Neural progenitor cell (in vitro differentiated cells): ENCODE results near the gene MYOM1. TPM values are rescaled to one million over a fixed set of nuclear protein-coding genes. Genes with fewer than 3 reads are reported as not detected.

Source experiments
- DNase-seq: peaks from one replicate; pipeline ENCODE4 v3.0.0-alpha.2; 2016; ENCODE audit warnings: low spot score
- H2AFZ ChIP-seq: fragments of 200-600 bp; sonication (generic); replicated peaks from 2 replicates; pipeline ENCODE4 v1.6.1; 2016; ENCODE audit warnings: antibody characterized with exemption
- H3F3A ChIP-seq: fragments of 200-600 bp; sonication (generic); 2 replicates; pipeline ENCODE4 v1.6.1; 2016; ENCODE audit warnings: antibody characterized with exemption, low read depth
- H3K27ac ChIP-seq: fragments of 200-600 bp; sonication (generic); 2 replicates; pipeline ENCODE4 v1.5.1; 2016; ENCODE audit warnings: mild to moderate bottlenecking
- H3K27me3 ChIP-seq: fragments of 200-600 bp; sonication (generic); 2 replicates; pipeline ENCODE4 v1.6.1; 2016; ENCODE audit warnings: mild to moderate bottlenecking, moderate library complexity
- H3K36me3 ChIP-seq: fragments of 200-600 bp; sonication (generic); 2 replicates; pipeline ENCODE4 v1.5.1; 2016
- H3K4me1 ChIP-seq: fragments of 200-600 bp; sonication (generic); 2 replicates; pipeline ENCODE4 v1.6.1; 2016; ENCODE audit warnings: mixed run types
- H3K4me2 ChIP-seq: fragments of 200-600 bp; sonication (generic); 2 replicates; pipeline ENCODE4 v1.6.1; 2016
- H3K4me3 ChIP-seq: fragments of 200-600 bp; sonication (generic); 2 replicates; pipeline ENCODE4 v1.5.1; 2016
- H3K79me2 ChIP-seq: fragments of 200-600 bp; sonication (generic); 2 replicates; pipeline ENCODE4 v1.6.1; 2016; ENCODE audit warnings: low read depth
- H3K9ac ChIP-seq: fragments of 200-600 bp; sonication (generic); 2 replicates; pipeline ENCODE4 v1.6.1; 2016
- H3K9me3 ChIP-seq: fragments of 200-600 bp; sonication (generic); 2 replicates; pipeline ENCODE4 v1.5.1; 2016; ENCODE audit warnings: low read depth
- H4K20me1 ChIP-seq: fragments of 200-600 bp; sonication (generic); 2 replicates; pipeline ENCODE4 v1.6.1; 2016; ENCODE audit warnings: low read depth
- H3K27ac Mint-ChIP-seq: 3 replicates; pipeline ENCODE4 v1.8.0; 2021; ENCODE audit warnings: mixed read lengths
- H3K27me3 Mint-ChIP-seq: 2 replicates; pipeline ENCODE4 v1.8.0; 2022; ENCODE audit warnings: low read depth, mild to moderate bottlenecking, inconsistent platforms, moderate library complexity, mixed read lengths; ENCODE audit not compliant: insufficient read depth
- H3K36me3 Mint-ChIP-seq: 3 replicates; pipeline ENCODE4 v1.8.0; 2021; ENCODE audit warnings: mixed read lengths
- H3K4me1 Mint-ChIP-seq: 3 replicates; pipeline ENCODE4 v1.8.0; 2021; ENCODE audit warnings: mixed read lengths
- H3K4me3 Mint-ChIP-seq: 3 replicates; pipeline ENCODE4 v1.8.0; 2021; ENCODE audit warnings: mild to moderate bottlenecking, moderate library complexity, mixed read lengths
- H3K9me3 Mint-ChIP-seq: 3 replicates; pipeline ENCODE4 v1.8.0; 2020; ENCODE audit warnings: mixed read lengths
- CTCF ChIP-seq: fragments of 200-600 bp; sonication (generic); IDR thresholded peaks from 2 replicates; pipeline ENCODE4 v1.5.1; 2017; ENCODE audit warnings: antibody characterized with exemption, mild to moderate bottlenecking
- EZH2 ChIP-seq: fragments of 200-600 bp; sonication (generic); IDR thresholded peaks from 2 replicates; pipeline ENCODE4 v1.6.1; 2017; ENCODE audit warnings: antibody characterized with exemption, mild to moderate bottlenecking, moderate library complexity
- EZH2phosphoT487 ChIP-seq: fragments of 200-600 bp; sonication (generic); IDR thresholded peaks from 2 replicates; pipeline ENCODE4 v1.6.1; 2017; ENCODE audit warnings: antibody characterized with exemption
- total RNA-seq: library from RNA; depleted of rRNA; stranded (reverse); fragments of >200 nt; gene quantifications from 2 replicates; pipeline ENCODE4 v1.2.3, GENCODE V29; 2015; ENCODE audit warnings: low replicate concordance

Gene MYOM1
- total RNA-seq, 1 donor from 2014 or later = 0.45 TPM

GRCh38 chr18:3230401-3231334 lies 10.9 kb upstream of the MYOM1 start:
- no peaks in the 10 kb centered on the region for H3K79me2 ChIP-seq
- H3F3A ChIP-seq = no peaks in the 10 kb centered on the region
- no peak overlapping the region for H3K27ac ChIP-seq
- Mint-ChIP-seq H3K27me3 (peaks cover 2% of the 10 kb centered on the region), H3K9me3 (no peaks in the 10 kb centered on the region), H3K4me1 (peaks cover 7% of the 10 kb centered on the region), H3K4me3 (no peak overlapping the region), H3K27ac (no peak overlapping the region), H3K36me3 (no peaks in the 10 kb centered on the region)
- no peaks in the 10 kb centered on the region for H3K9me3 ChIP-seq
- no peaks in the 10 kb centered on the region for H3K27me3 ChIP-seq
- H3K4me2 ChIP-seq = no peak overlapping the region
- TF ChIP-seq EZH2phosphoT487 (no peak), CTCF (no peak)
- H3K4me3 ChIP-seq = no peak overlapping the region
- H3K9ac ChIP-seq = no peak overlapping the region
- no peaks in the 10 kb centered on the region for H3K4me1 ChIP-seq
- no peaks in the 10 kb centered on the region for H4K20me1 ChIP-seq
- peak overlapping the region; percentile 42 for H2AFZ ChIP-seq
- H3K36me3 ChIP-seq = no peaks in the 10 kb centered on the region
- DNase-seq = no peak

DNA sequence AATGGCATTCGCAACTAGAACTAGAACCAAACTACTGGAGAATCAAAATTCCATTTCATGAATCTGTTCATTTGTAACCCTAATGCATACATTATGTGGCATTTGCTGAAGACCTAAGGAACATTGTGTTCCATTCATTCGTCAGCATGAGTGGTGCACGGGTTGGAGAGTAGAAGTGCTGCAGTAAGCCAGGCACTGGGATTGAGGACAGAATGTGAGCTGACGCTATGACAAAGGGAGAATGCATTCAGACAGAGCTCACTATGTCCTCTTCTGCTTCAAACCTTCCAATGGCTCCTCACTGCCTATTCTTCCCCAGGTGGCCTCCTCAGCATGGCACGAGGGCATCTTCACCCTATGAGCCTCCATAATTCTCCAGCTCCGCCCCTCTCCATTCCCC lies 6.3 kb upstream of the MYOM1 start:
- no peaks in the 10 kb centered on the region for H3K27me3 ChIP-seq
- no peaks in the 10 kb centered on the region for H3K36me3 Mint-ChIP-seq
- no peaks in the 10 kb centered on the region for H3K9me3 ChIP-seq
- no peak for TF ChIP-seq EZH2
- no peak for TF ChIP-seq CTCF
- TF ChIP-seq EZH2phosphoT487 = no peak
- H3K9me3 Mint-ChIP-seq = no peaks in the 10 kb centered on the region
- H3K4me1 ChIP-seq = no peaks in the 10 kb centered on the region
- H4K20me1 ChIP-seq = no peaks in the 10 kb centered on the region
- H3K9ac ChIP-seq = no peak overlapping the region
- no peaks in the 10 kb centered on the region for H3F3A ChIP-seq
- no peak for DNase-seq
- H3K4me3 Mint-ChIP-seq = no peak overlapping the region
- no peak overlapping the region for H2AFZ ChIP-seq
- H3K4me1 Mint-ChIP-seq = peaks cover 6% of the 10 kb centered on the region
- peaks cover 2% of the 10 kb centered on the region for H3K27me3 Mint-ChIP-seq
- H3K27ac ChIP-seq = no peak overlapping the region
- H3K79me2 ChIP-seq = no peaks in the 10 kb centered on the region
- no peaks in the 10 kb centered on the region for H3K36me3 ChIP-seq
- peak overlapping the region; percentile 6 for H3K27ac Mint-ChIP-seq
- H3K4me2 ChIP-seq = no peak overlapping the region
- no peak overlapping the region for H3K4me3 ChIP-seq

GRCh38 chr18:3225588-3225987 lies 5.8 kb upstream of the MYOM1 start:
- Histone ChIP-seq H3K4me3 (no peak overlapping the region), H3K9me3 (no peaks in the 10 kb centered on the region), H4K20me1 (no peaks in the 10 kb centered on the region), H3K4me1 (no peaks in the 10 kb centered on the region), H3K27me3 (no peaks in the 10 kb centered on the region), H3F3A (no peaks in the 10 kb centered on the region), H3K9ac (no peak overlapping the region), H3K36me3 (no peaks in the 10 kb centered on the region), H3K4me2 (no peak overlapping the region), H2AFZ (no peak overlapping the region), H3K79me2 (no peaks in the 10 kb centered on the region), H3K27ac (no peak overlapping the region)
- Mint-ChIP-seq H3K27ac (no peak overlapping the region), H3K36me3 (no peaks in the 10 kb centered on the region), H3K9me3 (no peaks in the 10 kb centered on the region), H3K4me3 (no peak overlapping the region), H3K27me3 (peaks cover 2% of the 10 kb centered on the region), H3K4me1 (peaks cover 7% of the 10 kb centered on the region)
- TF ChIP-seq EZH2 (no peak), EZH2phosphoT487 (no peak), CTCF (no peak)
- no peak for DNase-seq
